ENCODE measurements around the gene MOB1B.
"Not testable (repeated sequence)": the region's sequence is repeated elsewhere in the genome, so short reads cannot be mapped to it uniquely, and the experiment has no call there.

The MOB1B gene

GRCh38 chr4:71008196-71008595, 106.0 kb downstream of the MOB1B start:
- no peak for DNase-seq (ENCODE audit: low read depth in 2 of 2)

- peak; percentile 21 to 36 for DNase-seq (ENCODE audit: low read depth in 2 of 2)
These were observed 106.9 kb downstream of the MOB1B start for GRCh38 chr4:71009086-71009485.

- DNase-seq (ENCODE audit: low read depth in 2 of 2), result peak in 1 of 2 experiments; percentile 21
These were observed 107.9 kb downstream of the MOB1B start for GRCh38 chr4:71009890-71010588.

- no peak for DNase-seq (ENCODE audit: low read depth in 2 of 2)
These were observed 109.3 kb downstream of the MOB1B start for GRCh38 chr4:71011451-71011850.

DNA sequence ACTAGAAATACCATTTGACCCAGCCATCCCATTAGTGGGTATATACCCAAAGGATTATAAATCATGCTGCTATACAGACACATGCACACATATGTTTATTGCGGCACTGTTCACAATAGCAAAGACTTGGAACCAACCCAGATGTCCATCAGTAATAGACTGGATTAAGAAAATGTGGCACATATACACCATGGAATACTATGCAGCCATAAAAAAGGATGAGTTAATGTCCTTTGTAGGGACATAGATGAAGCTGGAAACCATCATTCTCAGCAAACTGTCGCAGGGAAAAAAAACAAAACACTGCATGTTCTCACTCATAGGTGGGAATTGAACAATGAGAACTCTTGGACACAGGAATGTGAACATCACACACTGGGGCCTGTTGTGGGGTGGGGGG, 115.2 kb downstream of the MOB1B start:
- DNase-seq (ENCODE audit: low read depth in 2 of 2), result not testable (repeated sequence)

DNA sequence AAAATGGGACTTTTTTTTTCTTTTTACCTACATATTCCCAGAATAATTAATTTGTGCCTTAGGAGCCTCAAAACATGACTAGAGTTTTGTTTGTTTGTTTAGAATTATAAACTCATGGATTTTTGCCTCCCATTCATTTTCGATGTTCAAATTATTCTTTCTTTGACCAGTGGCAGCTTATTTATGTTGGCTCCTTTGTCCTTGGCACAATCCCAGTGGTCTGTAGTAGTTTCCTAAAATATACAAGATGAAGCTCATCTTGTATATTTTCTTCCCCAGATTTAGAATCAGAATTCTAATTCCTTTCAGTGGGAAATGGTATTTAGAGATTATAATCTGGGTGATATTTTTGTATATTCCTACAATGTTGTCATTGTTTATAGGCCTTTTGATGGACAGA, 118.4 kb downstream of the MOB1B start:
- DNase-seq (ENCODE audit: low read depth in 2 of 2), result no peak

DNA sequence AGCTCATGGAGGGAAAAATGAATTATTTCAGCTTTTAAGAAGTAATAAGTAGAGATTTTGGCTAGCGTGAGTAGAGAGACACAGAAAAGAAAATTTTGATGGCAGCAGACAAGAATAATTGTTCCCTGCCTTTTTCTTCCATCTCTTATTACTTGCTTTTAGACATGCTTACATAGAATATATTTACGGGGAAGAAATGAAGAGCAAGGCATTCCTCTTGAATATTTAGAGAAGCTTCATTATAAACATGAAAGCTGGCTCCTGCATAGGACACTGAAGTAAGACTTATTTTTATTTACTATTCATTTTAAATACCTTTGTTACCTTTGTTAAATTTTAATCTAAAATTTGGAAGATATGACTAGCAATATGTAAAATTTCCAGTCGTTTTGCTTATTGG, 123.5 kb downstream of the MOB1B start:
- no peak for DNase-seq (ENCODE audit: low read depth in 2 of 2)

DNA sequence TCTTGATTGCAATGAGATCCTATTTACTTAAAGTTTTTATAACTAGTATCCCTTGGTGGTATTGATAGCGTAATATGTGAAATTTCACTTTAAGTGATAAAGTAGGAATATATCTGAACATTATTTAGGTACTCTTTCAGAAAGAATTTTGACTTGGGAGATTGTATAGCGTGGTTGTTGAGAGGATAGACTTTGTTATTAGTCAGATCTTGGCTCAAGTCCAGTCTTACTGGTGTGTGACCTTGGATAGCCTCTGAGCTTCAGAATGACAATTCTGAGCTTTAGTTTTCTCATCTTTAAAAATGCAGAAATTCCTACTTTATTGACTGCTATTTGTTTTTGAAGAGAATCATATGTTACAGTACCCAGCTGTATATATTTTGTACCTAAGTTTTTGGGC, 123.9 kb downstream of the MOB1B start:
- peak; percentile 54 to 60 for DNase-seq (ENCODE audit: low read depth in 2 of 2)

GRCh38 chr4:71027611-71028010, 125.4 kb downstream of the MOB1B start:
- DNase-seq (ENCODE audit: low read depth in 2 of 2), result no peak

GRCh38 chr4:71029504-71029903, 127.3 kb downstream of the MOB1B start:
- DNase-seq (ENCODE audit: low read depth in 2 of 2), result no peak

GRCh38 chr4:71032106-71032505, 129.9 kb downstream of the MOB1B start:
- peak; percentile 36 to 37 for DNase-seq (ENCODE audit: low read depth in 2 of 2)
